Measurements from ENCODE around the gene KLRD1. TPM values are rescaled to one million over a fixed set of nuclear protein-coding genes. Genes with fewer than 3 reads are reported as not detected.
"Not testable (repeated sequence)": the region's sequence is repeated elsewhere in the genome, so short reads cannot be mapped to it uniquely, and the experiment has no call there.

The KLRD1 gene
- total RNA-seq, 1 experiment from 2014 or later = not detected

- H3K36me3 ChIP-seq (ENCODE audit: insufficient read depth, low read length); H3K27ac ChIP-seq (ENCODE audit: low read length): not testable (repeated sequence)
These were observed 60.0 kb downstream of the KLRD1 start for GRCh38 chr12:10367714-10368113.

DNA sequence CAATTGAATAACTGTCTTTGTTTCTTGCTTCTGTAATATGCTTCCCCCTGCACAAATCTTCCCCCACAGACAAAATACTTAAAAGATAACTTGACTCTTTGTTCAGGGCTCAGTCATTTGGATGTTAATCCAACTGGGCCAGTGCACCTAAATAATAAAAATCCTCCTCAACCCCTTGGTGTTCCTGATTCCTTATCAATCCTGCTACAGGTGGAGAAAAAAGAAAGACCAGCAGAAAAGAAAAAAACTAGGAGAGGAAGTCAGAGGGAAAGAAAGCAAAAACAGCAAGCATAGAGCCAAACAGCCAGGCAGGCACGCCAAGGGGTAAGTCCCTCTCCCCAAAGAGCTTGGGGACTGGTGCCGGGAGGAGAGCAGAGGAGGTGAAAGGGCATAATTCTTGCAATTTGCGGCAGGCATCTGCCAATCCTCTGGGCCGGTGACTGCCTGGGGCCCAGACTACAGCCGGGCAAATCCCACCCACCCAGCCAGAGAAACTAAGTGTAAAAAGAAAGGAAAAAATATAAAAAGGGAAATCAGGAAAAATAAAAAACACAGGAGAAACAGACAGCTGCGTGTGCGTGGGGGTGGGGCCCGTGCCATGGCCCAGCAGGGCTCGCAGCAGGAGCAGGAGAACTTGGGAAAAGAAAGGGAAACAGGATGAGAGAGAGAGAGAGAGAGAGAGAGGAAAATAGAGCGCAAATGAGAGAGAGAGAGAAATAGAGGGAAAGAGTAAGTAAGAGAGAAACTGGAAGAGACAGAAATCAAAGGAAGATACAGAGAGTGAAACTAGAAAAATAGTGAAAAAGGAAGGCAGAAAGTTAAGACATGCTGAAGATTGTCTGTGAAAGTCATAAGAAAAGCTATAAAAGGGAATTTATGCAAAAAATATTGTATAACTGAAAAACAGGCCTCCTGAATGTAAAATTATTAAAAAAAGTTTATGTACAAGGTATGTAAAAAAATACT lies 60.8 kb downstream of the KLRD1 start:
- no peak overlapping the region for H3K4me3 ChIP-seq (ENCODE audit: low read length)
- no peak overlapping the region for H3K9ac ChIP-seq (ENCODE audit: low read length)
- H3K4me2 ChIP-seq (ENCODE audit: low read depth, low read length, poor library complexity, severe bottlenecking) = no peak overlapping the region
- H3K4me1 ChIP-seq (ENCODE audit: low read length) = peaks cover 19% of the 10 kb centered on the region
- no peaks in the 10 kb centered on the region for H3K9me2 ChIP-seq (replicated peaks; ENCODE audit: insufficient read depth, low read length)
- no peaks in the 10 kb centered on the region for H3K79me2 ChIP-seq (ENCODE audit: low read length)
- no peak overlapping the region for H3K27ac ChIP-seq (ENCODE audit: low read length)
- H3K36me3 ChIP-seq (ENCODE audit: insufficient read depth, low read length) = no peaks in the 10 kb centered on the region
- no peaks in the 10 kb centered on the region for H4K20me1 ChIP-seq (ENCODE audit: insufficient read depth, low read depth, low read length)
- no peaks in the 10 kb centered on the region for H3K27me3 ChIP-seq (ENCODE audit: low read length)
- DNase-seq = no peak
- no peak overlapping the region for H2AFZ ChIP-seq (ENCODE audit: low read length)
- no peaks in the 10 kb centered on the region for H3K9me3 ChIP-seq (ENCODE audit: low read length)

More at GRCh38 chr12:10367714-10368113, 60.0 kb downstream of the KLRD1 start:
- H3K79me2 ChIP-seq (ENCODE audit: low read length); H3K4me2 ChIP-seq (ENCODE audit: low read depth, low read length, poor library complexity, severe bottlenecking); H3K9me3 ChIP-seq (ENCODE audit: low read length); H3K9me2 ChIP-seq (replicated peaks; ENCODE audit: insufficient read depth, low read length); DNase-seq; H3K27me3 ChIP-seq (ENCODE audit: low read length); H4K20me1 ChIP-seq (ENCODE audit: insufficient read depth, low read depth, low read length); H2AFZ ChIP-seq (ENCODE audit: low read length); H3K9ac ChIP-seq (ENCODE audit: low read length); H3K4me3 ChIP-seq (ENCODE audit: low read length): not testable (repeated sequence)
- H3K4me1 ChIP-seq (ENCODE audit: low read length) = peaks cover 19% of the 10 kb centered on the region

- Histone ChIP-seq H3K36me3 (ENCODE audit: insufficient read depth, low read length) (no peaks in the 10 kb centered on the region), H3K9me3 (ENCODE audit: low read length) (no peaks in the 10 kb centered on the region), H3K27me3 (ENCODE audit: low read length) (no peaks in the 10 kb centered on the region), H2AFZ (ENCODE audit: low read length) (no peak overlapping the region), H3K27ac (ENCODE audit: low read length) (no peak overlapping the region), H4K20me1 (ENCODE audit: insufficient read depth, low read depth, low read length) (no peaks in the 10 kb centered on the region), H3K9me2 (replicated peaks; ENCODE audit: insufficient read depth, low read length) (no peaks in the 10 kb centered on the region), H3K4me3 (ENCODE audit: low read length) (no peak overlapping the region), H3K4me2 (ENCODE audit: low read depth, low read length, poor library complexity, severe bottlenecking) (no peak overlapping the region), H3K9ac (ENCODE audit: low read length) (no peak overlapping the region), H3K79me2 (ENCODE audit: low read length) (no peaks in the 10 kb centered on the region), H3K4me1 (ENCODE audit: low read length) (peaks cover 11% of the 10 kb centered on the region)
- DNase-seq = no peak
These were observed 62.1 kb downstream of the KLRD1 start for GRCh38 chr12:10369557-10370415.

DNA sequence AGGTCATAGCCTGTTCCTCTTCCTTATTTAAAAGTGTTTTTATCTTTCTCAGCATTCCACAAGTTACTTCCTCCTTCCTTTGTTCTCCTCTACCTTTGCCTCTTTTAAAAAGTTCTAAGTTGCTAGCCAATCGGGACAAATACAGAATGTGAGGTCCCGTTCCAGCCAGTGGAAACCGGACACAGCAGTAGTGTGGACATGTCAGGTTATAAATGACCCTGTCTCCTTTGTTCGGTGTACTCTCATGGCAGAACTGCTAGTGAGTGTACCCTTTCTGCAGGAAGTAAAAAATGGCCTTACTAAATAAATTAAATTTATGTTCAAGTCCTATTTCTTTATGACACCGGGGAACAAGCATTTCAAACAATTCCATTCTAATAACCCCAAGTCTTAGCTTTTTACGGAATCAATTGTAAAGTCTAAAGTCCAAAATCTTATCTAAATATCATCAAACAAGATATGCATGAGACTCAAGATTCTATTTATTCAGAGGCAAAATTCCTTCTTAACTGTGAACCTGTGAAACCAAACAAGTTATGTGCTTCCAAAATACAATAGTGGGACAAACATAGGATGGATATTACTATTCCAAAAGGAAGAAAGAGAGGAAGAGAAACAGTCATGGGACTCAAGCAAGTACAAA lies 64.3 kb downstream of the KLRD1 start:
- H3K27ac ChIP-seq (ENCODE audit: low read length); H2AFZ ChIP-seq (ENCODE audit: low read length); H3K9me2 ChIP-seq (replicated peaks; ENCODE audit: insufficient read depth, low read length); H3K36me3 ChIP-seq (ENCODE audit: insufficient read depth, low read length); H3K9me3 ChIP-seq (ENCODE audit: low read length); H4K20me1 ChIP-seq (ENCODE audit: insufficient read depth, low read depth, low read length); H3K4me3 ChIP-seq (ENCODE audit: low read length); H3K79me2 ChIP-seq (ENCODE audit: low read length); H3K9ac ChIP-seq (ENCODE audit: low read length); H3K27me3 ChIP-seq (ENCODE audit: low read length); H3K4me2 ChIP-seq (ENCODE audit: low read depth, low read length, poor library complexity, severe bottlenecking); H3K4me1 ChIP-seq (ENCODE audit: low read length); DNase-seq: not testable (repeated sequence)

GRCh38 chr12:10372559-10372958 lies 64.9 kb downstream of the KLRD1 start:
- Histone ChIP-seq H3K79me2 (ENCODE audit: low read length) (no peaks in the 10 kb centered on the region), H4K20me1 (ENCODE audit: insufficient read depth, low read depth, low read length) (no peaks in the 10 kb centered on the region), H3K4me2 (ENCODE audit: low read depth, low read length, poor library complexity, severe bottlenecking) (no peak overlapping the region), H3K27me3 (ENCODE audit: low read length) (no peaks in the 10 kb centered on the region), H3K4me1 (ENCODE audit: low read length) (no peaks in the 10 kb centered on the region), H3K9ac (ENCODE audit: low read length) (no peak overlapping the region), H2AFZ (ENCODE audit: low read length) (no peak overlapping the region), H3K36me3 (ENCODE audit: insufficient read depth, low read length) (no peaks in the 10 kb centered on the region), H3K4me3 (ENCODE audit: low read length) (no peak overlapping the region), H3K9me2 (replicated peaks; ENCODE audit: insufficient read depth, low read length) (no peaks in the 10 kb centered on the region), H3K27ac (ENCODE audit: low read length) (no peak overlapping the region), H3K9me3 (ENCODE audit: low read length) (no peaks in the 10 kb centered on the region)
- DNase-seq = no peak

DNA sequence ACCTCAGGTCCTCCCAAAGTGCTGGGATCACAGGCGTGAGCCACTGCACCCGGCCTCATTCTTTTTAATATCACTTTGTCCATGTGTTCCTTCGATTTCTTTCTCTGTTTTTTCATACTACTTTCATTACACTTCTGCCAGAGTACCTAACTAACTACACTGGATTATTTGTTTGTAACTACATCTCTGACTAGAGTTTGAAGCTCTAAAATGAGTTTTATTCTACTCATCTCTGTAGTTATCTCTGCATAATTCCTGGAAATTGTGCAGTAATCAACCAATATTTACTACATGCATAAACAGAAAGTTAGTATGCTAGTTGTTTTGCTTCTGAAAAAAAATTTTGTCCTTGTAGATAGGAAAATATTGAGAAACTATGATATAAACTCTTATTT lies 67.0 kb downstream of the KLRD1 start:
- DNase-seq = no peak
- no peak overlapping the region for H2AFZ ChIP-seq (ENCODE audit: low read length)
- H3K4me3 ChIP-seq (ENCODE audit: low read length) = no peak overlapping the region
- no peak overlapping the region for H3K9ac ChIP-seq (ENCODE audit: low read length)
- no peak overlapping the region for H3K4me2 ChIP-seq (ENCODE audit: low read depth, low read length, poor library complexity, severe bottlenecking)
- H3K4me1 ChIP-seq (ENCODE audit: low read length) = no peaks in the 10 kb centered on the region
- no peaks in the 10 kb centered on the region for H3K36me3 ChIP-seq (ENCODE audit: insufficient read depth, low read length)
- H3K9me2 ChIP-seq (replicated peaks; ENCODE audit: insufficient read depth, low read length) = no peaks in the 10 kb centered on the region
- H3K27ac ChIP-seq (ENCODE audit: low read length) = no peak overlapping the region
- no peaks in the 10 kb centered on the region for H3K27me3 ChIP-seq (ENCODE audit: low read length)
- H4K20me1 ChIP-seq (ENCODE audit: insufficient read depth, low read depth, low read length) = no peaks in the 10 kb centered on the region
- no peaks in the 10 kb centered on the region for H3K79me2 ChIP-seq (ENCODE audit: low read length)
- no peaks in the 10 kb centered on the region for H3K9me3 ChIP-seq (ENCODE audit: low read length)

DNA sequence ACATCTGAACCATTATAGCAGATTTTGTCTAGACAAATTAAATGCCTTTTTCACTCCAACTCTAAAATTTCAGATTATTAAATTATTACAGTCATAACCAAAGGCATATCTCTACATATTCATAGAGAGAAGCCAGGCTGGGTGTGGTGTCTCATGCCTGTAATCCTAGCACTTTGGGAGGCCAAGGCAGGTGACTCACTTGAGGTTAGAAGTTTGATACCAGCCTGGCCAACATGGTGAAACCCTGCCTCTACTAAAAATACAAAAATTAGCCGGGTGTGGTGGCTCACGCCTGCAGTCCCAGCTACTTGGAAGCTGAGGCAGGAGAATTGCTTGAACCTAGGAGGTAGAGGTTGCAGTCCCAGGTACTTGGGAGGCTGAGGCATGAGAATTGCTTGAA lies 71.1 kb downstream of the KLRD1 start:
- H3K9me2 ChIP-seq (replicated peaks; ENCODE audit: insufficient read depth, low read length); H3K9ac ChIP-seq (ENCODE audit: low read length); DNase-seq; H3K4me1 ChIP-seq (ENCODE audit: low read length); H3K4me3 ChIP-seq (ENCODE audit: low read length); H3K27me3 ChIP-seq (ENCODE audit: low read length); H3K27ac ChIP-seq (ENCODE audit: low read length); H3K36me3 ChIP-seq (ENCODE audit: insufficient read depth, low read length); H2AFZ ChIP-seq (ENCODE audit: low read length); H4K20me1 ChIP-seq (ENCODE audit: insufficient read depth, low read depth, low read length); H3K4me2 ChIP-seq (ENCODE audit: low read depth, low read length, poor library complexity, severe bottlenecking); H3K79me2 ChIP-seq (ENCODE audit: low read length); H3K9me3 ChIP-seq (ENCODE audit: low read length): not testable (repeated sequence)

Data from Karpas-422 (cell line).